ENCODE data around the gene MRPS2.

MRPS2 gene

DNA sequence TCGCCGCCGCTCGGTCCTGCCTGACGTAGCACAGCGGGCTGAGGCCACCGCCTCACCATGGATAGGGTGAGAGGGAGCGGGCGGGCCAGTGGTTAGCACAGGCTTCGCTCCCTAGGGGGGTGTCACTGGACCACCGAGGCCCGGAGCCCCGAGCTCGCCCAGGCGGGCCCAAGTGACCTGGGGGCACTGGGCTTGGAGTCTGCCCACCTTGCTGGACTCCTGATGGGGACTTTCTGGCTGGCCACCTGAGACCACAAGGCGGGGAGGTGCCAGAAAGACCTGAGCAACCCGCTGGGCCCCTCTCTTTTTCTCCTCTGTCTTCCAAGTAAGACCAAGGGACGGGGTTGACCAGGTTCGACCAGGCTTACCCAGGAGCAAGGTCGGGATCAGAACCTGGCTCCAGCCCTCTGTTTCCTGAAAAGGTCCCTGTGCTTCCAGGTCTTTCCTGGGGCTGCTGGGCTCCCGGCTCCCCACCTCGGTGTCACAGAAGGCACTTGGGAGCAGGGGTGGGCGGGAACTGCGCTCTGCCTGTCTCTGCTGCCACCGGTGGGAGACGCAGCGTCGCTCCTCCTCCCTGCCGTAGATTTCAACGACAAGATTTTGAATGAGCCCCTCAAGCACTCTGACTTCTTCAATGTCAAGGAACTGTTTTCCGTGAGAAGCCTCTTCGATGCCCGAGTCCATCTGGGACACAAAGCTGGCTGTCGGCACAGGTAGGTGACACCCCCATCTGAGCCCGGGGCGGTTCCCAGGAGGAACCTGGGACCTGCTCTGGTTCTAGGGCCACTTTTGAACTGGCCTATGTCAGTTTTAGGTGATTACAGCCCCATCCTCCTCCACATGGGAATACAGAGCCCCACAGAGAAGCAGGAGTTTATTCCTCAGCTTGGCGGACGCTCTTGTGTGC lies 1.0 kb downstream of the MRPS2 start:
- Histone ChIP-seq H3K4me3 (ENCODE audit: low read length) (peak overlapping the region; percentile 91), H3K9me3 (ENCODE audit: control insufficient read depth, insufficient read depth, low read length) (no peaks in the 10 kb centered on the region), H3K4me1 (ENCODE audit: control insufficient read depth, insufficient read depth, low read length) (peaks cover under 1% of the 10 kb centered on the region; the same call in 1 of the 2 replicates), H3K36me3 (ENCODE audit: control insufficient read depth, insufficient read depth, low read length) (peaks cover 24% of the 10 kb centered on the region), H3K27ac (ENCODE audit: low read length) (no peak overlapping the region), H3K27me3 (ENCODE audit: control insufficient read depth, insufficient read depth, low read length) (no peaks in the 10 kb centered on the region)
- DNase-seq (ENCODE audit: low read depth, low spot score) = no peak
- WGBS (ENCODE audit: insufficient coverage, insufficient read length) = no CpG with 5 or more reads among the region's 38 CpGs

DNA sequence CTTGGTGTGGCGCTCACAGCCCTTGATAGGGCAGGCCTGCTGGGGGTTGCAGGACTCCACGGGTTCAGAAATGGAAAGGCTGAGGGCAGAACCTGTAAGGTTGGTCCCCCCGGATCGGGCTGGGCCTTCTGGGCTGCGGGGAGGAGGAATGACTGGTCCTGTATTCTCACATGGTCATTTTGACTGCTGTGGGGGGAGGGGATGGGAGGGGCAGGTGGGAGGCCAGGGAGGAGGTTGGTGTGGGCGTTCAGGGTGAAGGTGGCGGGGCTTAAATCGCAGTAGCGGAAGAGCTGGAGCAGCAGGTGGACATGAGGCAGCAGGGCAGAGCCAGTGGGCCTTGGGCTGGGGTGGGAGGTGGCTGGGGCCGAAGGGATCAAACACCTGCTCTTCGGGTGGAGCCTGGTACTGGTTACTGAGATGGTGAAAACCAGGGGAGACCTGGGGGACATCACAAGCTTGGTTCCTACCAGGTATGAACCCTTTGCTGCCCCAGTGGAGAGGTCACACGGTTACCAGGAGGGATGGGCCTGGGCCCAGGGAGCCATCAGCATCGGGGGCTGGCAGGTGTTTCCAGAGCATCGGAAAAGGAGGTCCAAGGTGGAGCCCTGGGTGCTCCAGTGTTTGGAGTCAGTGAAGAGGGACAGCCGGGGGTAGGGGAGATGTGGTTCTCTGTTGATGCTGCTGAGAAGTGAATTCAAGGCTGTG lies 1.8 kb downstream of the MRPS2 start:
- no peak overlapping the region for H3K4me3 ChIP-seq (ENCODE audit: low read length)
- H3K27ac ChIP-seq (ENCODE audit: low read length) = no peak overlapping the region
- H3K27me3 ChIP-seq (ENCODE audit: control insufficient read depth, insufficient read depth, low read length) = no peaks in the 10 kb centered on the region
- peaks cover 1% of the 10 kb centered on the region; the same call in 1 of the 2 replicates for H3K4me1 ChIP-seq (ENCODE audit: control insufficient read depth, insufficient read depth, low read length)
- no peak for DNase-seq (ENCODE audit: low read depth, low spot score)
- peaks cover 24% of the 10 kb centered on the region for H3K36me3 ChIP-seq (ENCODE audit: control insufficient read depth, insufficient read depth, low read length)
- WGBS (ENCODE audit: insufficient coverage, insufficient read length) = no CpG with 5 or more reads among the region's 15 CpGs
- no peaks in the 10 kb centered on the region for H3K9me3 ChIP-seq (ENCODE audit: control insufficient read depth, insufficient read depth, low read length)

DNA sequence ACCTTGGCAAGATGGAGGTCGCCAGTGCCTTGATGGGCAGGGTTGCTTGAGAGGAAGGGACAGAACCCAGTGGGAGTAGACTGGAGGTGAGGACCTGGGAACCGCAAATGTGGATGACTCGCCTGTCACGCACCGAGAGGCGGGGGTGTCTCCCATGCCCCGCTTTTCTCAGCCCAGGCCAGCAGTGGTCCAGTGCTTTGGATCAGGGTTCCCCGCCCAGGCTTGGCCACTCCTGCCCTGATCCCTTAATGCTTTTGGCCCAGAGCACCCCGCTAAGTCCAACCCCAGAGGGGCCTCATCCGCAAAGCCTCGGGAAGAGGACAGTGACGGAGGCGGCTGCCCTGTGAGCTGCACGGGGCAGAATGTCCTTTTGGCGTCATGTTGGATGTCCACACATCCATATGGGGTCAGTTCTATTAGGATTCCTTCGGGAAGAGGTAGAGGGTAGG lies 2.4 kb downstream of the MRPS2 start:
- DNase-seq (ENCODE audit: low read depth, low spot score) = no peak
- Histone ChIP-seq H3K4me3 (ENCODE audit: low read length) (no peak overlapping the region), H3K9me3 (ENCODE audit: control insufficient read depth, insufficient read depth, low read length) (no peaks in the 10 kb centered on the region), H3K4me1 (ENCODE audit: control insufficient read depth, insufficient read depth, low read length) (peaks cover 1% of the 10 kb centered on the region; the same call in 1 of the 2 replicates), H3K36me3 (ENCODE audit: control insufficient read depth, insufficient read depth, low read length) (peaks cover 24% of the 10 kb centered on the region), H3K27ac (ENCODE audit: low read length) (no peak overlapping the region), H3K27me3 (ENCODE audit: control insufficient read depth, insufficient read depth, low read length) (no peaks in the 10 kb centered on the region)
- no CpG with 5 or more reads among the region's 16 CpGs for WGBS (ENCODE audit: insufficient coverage, insufficient read length)

GRCh38 chr9:135503371-135504261 lies 3.1 kb downstream of the MRPS2 start:
- DNase-seq (ENCODE audit: low read depth, low spot score) = no peak
- Histone ChIP-seq H3K27ac (ENCODE audit: low read length) (no peak overlapping the region), H3K27me3 (ENCODE audit: control insufficient read depth, insufficient read depth, low read length) (no peaks in the 10 kb centered on the region), H3K36me3 (ENCODE audit: control insufficient read depth, insufficient read depth, low read length) (peaks cover 24% of the 10 kb centered on the region), H3K4me1 (ENCODE audit: control insufficient read depth, insufficient read depth, low read length) (peaks cover 1% of the 10 kb centered on the region; the same call in 1 of the 2 replicates), H3K9me3 (ENCODE audit: control insufficient read depth, insufficient read depth, low read length) (no peaks in the 10 kb centered on the region), H3K4me3 (ENCODE audit: low read length) (no peak overlapping the region)
- WGBS (ENCODE audit: insufficient coverage, insufficient read length) = no CpG with 5 or more reads among the region's 41 CpGs

DNA sequence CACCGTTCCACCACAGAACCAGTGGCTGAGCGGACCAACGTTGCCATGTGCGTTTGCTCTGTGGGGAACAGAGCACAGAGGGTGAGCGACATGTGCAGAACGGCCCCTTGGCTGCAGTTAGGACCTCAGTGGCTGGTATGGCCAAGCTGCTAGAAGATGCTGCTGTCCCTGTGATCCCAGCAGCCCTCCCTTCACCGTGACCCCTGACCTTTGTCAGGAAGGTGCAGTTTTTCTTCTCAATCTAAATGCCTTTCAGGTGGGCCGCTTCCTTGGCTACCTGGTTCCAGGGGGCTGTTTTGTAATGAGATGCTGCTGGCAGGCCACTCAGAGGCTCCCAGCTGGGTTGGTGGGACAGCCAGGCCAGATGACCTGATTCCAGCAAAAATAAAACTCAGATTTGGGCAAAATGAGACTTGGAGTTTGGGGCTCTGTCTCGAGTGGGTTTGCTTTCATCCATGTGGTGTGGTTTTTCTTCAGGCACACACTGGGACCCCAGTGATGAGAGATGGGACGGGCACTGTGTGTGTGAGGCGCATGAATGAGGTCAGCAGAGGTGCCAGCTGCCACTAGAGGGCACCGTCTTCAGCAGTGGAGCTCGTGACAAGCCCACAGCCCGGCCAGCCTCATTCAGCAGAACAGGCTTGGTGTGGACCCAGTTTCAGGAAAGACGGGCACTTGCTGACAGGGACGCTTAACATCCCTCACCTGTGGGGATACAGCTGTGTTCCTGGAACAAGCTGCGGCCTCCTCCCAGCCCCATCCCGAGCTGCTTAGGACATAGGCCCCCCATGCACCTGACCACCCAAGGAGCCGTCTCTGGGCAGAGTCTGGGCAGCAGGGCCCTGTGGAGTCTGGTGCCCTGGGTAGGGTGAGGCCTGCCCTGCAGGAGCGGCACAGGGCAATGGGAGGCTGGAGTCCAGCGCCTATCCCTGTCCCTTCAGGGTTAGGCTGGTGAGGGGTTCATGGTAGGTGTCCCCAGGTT lies 4.1 kb downstream of the MRPS2 start:
- Histone ChIP-seq H3K9me3 (ENCODE audit: control insufficient read depth, insufficient read depth, low read length) (no peaks in the 10 kb centered on the region), H3K4me3 (ENCODE audit: low read length) (no peak overlapping the region), H3K4me1 (ENCODE audit: control insufficient read depth, insufficient read depth, low read length) (peaks cover 1% of the 10 kb centered on the region; the same call in 1 of the 2 replicates), H3K36me3 (ENCODE audit: control insufficient read depth, insufficient read depth, low read length) (peaks cover 24% of the 10 kb centered on the region), H3K27ac (ENCODE audit: low read length) (no peak overlapping the region), H3K27me3 (ENCODE audit: control insufficient read depth, insufficient read depth, low read length) (no peaks in the 10 kb centered on the region)
- WGBS (ENCODE audit: insufficient coverage, insufficient read length) = no CpG with 5 or more reads among the region's 21 CpGs
- DNase-seq (ENCODE audit: low read depth, low spot score) = no peak

DNA sequence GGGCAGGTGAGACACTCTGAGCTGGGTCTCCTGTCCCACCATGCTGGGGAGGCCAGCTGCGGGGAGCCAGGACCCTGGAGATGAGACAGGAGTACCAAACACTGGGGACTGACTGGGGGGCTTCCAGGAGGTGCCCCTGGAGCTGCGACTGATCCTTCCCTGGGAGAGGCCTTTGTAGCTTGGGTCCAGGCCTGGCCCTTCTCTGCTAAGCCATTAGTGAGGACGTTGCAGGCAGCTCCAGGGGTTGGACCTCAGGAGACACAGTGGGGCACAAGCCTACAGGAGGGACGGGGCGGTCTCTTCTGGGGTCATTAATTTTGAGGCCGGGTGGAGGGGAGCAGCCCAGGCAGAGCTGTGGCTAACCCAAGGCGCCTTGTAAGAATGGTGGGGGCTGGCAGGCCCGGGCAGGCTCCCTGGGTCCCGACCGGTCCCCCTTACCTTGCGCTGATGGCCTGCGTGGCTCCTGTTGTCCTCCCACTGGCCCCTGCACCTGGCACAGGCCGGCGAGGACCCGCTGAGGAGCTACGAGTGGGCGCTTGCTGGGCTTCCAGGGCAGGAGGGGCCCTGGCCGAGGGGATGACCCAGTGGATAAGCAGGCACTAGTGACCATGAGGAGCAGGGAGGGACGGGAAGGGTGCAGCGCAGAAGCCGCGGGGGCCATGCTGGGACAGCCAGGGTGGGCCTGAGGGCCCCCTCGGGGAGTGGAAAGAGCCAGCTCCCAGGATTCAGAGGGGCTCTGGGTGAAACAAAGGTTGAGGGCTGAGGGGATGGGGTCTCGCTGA lies 5.1 kb downstream of the MRPS2 start:
- no CpG with 5 or more reads among the region's 24 CpGs for WGBS (ENCODE audit: insufficient coverage, insufficient read length)
- Histone ChIP-seq H3K27me3 (ENCODE audit: control insufficient read depth, insufficient read depth, low read length) (no peaks in the 10 kb centered on the region), H3K9me3 (ENCODE audit: control insufficient read depth, insufficient read depth, low read length) (no peaks in the 10 kb centered on the region), H3K4me3 (ENCODE audit: low read length) (no peak overlapping the region), H3K4me1 (ENCODE audit: control insufficient read depth, insufficient read depth, low read length) (peaks cover 1% of the 10 kb centered on the region; the same call in 1 of the 2 replicates), H3K27ac (ENCODE audit: low read length) (no peak overlapping the region), H3K36me3 (ENCODE audit: control insufficient read depth, insufficient read depth, low read length) (peaks cover 24% of the 10 kb centered on the region)
- no peak for DNase-seq (ENCODE audit: low read depth, low spot score)

DNA sequence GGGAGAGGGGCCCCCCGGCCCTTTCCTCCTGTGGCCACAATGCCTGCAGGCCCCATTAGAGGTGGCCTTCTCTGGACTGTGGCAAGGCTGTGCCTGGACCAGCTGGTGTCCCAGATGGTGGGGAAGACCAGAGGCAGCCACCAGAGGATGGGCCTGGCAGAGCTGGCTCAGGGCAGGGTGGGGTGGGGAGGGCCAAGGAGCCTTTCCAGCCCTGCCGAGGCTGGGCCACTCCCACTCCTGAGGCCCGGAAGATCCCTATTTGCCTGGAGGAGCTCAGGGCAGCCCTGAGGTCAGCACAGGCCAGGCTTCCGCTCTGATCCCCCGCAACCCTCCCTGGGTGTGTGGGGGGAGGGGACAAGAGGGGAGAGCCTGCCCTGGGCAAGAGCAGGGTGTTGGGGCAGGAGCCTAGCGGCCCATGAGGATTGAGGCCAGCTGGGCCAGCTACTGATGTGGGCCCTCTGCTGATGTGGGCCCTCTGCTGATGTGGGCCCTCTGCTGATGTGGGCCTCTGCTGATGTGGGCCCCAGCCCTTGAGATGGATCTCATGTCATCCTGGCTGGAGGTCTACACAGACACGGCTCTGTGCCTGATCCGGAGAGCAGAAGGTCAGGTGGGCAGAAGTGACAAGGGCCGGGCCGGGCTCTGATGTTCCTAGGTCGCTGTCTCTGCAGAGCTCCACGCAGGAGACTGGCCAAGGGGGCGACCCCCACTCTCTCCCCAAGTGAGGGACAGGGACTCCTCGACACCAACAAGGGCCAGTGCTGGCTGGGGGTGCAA lies 6.0 kb downstream of the MRPS2 start:
- Histone ChIP-seq H3K27me3 (ENCODE audit: control insufficient read depth, insufficient read depth, low read length) (no peaks in the 10 kb centered on the region), H3K36me3 (ENCODE audit: control insufficient read depth, insufficient read depth, low read length) (peaks cover 24% of the 10 kb centered on the region), H3K9me3 (ENCODE audit: control insufficient read depth, insufficient read depth, low read length) (no peaks in the 10 kb centered on the region), H3K4me3 (ENCODE audit: low read length) (no peak overlapping the region), H3K4me1 (ENCODE audit: control insufficient read depth, insufficient read depth, low read length) (peaks cover 1% of the 10 kb centered on the region; the same call in 1 of the 2 replicates), H3K27ac (ENCODE audit: low read length) (no peak overlapping the region)
- DNase-seq (ENCODE audit: low read depth, low spot score) = no peak
- WGBS (ENCODE audit: insufficient coverage, insufficient read length) = no CpG with 5 or more reads among the region's 14 CpGs

- Histone ChIP-seq H3K27ac (ENCODE audit: low read length) (no peak overlapping the region), H3K4me3 (ENCODE audit: low read length) (no peak overlapping the region), H3K4me1 (ENCODE audit: control insufficient read depth, insufficient read depth, low read length) (peaks cover 1% of the 10 kb centered on the region; the same call in 1 of the 2 replicates), H3K27me3 (ENCODE audit: control insufficient read depth, insufficient read depth, low read length) (no peaks in the 10 kb centered on the region), H3K36me3 (ENCODE audit: control insufficient read depth, insufficient read depth, low read length) (peaks cover 24% of the 10 kb centered on the region), H3K9me3 (ENCODE audit: control insufficient read depth, insufficient read depth, low read length) (no peaks in the 10 kb centered on the region)
- WGBS (ENCODE audit: insufficient coverage, insufficient read length) = no CpG with 5 or more reads among the region's 23 CpGs
- no peak for DNase-seq (ENCODE audit: low read depth, low spot score)
Observed at GRCh38 chr9:135507104-135508035, 6.9 kb downstream of the MRPS2 start.
